GM12891 (cell line): ENCODE results near the gene CDC7.

ENCODE experiments used
- PAX5 ChIP-seq: IDR thresholded peaks from 2 replicates; pipeline ENCODE4 v1.6.1; 2011; ENCODE audit warnings: low read length, moderate library complexity, mild to moderate bottlenecking; ENCODE audit not compliant: insufficient read depth, severe bottlenecking
- POLR2A ChIP-seq: IDR thresholded peaks from 2 replicates; pipeline ENCODE4 v1.6.1; 2011; ENCODE audit warnings: low read depth, low read length, control low read depth
- POLR2AphosphoS5 ChIP-seq: IDR thresholded peaks from 2 replicates; pipeline ENCODE4 v1.6.1; 2011; ENCODE audit warnings: low read depth, low read length, control low read depth
- POU2F2 ChIP-seq: IDR thresholded peaks from 2 replicates; pipeline ENCODE4 v1.6.1; 2011; ENCODE audit warnings: low read depth, mild to moderate bottlenecking, control low read depth, low read length, moderate library complexity
- SPI1 ChIP-seq: IDR thresholded peaks from 2 replicates; pipeline ENCODE4 v1.6.1; 2011; ENCODE audit warnings: low read depth, low read length, control low read depth
- TAF1 ChIP-seq: IDR thresholded peaks from 2 replicates; pipeline ENCODE4 v1.6.1; 2011; ENCODE audit warnings: low read depth, low read length, control low read depth

DNA sequence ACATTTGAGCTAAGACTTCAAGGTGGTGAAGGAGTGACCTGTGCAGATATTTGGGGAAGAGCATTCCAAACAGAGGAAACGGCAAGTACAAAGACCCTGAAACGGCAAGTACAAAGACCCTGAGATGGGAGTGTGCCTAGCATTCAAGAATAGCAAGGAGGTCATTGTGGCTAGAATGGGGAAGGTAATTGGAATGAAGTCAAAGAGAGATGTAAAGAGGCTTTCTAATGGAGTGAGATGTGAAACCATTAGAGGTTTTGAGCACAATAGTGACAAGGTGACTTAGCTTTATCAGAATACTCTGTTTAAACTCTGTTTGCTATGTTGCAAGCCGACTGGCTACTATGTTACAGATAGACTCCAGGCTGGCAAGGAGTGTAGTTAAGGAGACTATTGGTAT, 4.4 kb downstream of the CDC7 start:
- TF ChIP-seq POLR2A (no peak), POLR2AphosphoS5 (no peak), SPI1 (no peak), TAF1 (no peak), POU2F2 (no peak), PAX5 (no peak)
